ENCODE results near the gene GPC5. TPM values are rescaled to one million over a fixed set of nuclear protein-coding genes. Genes with fewer than 3 reads are reported as not detected.

GPC5 gene
- total and polyA plus RNA-seq, 2 of the 8 experiments (the other 6 are each of a cell fraction or from before 2014, with no cell fraction given): 0.20 to 0.39 TPM

DNA sequence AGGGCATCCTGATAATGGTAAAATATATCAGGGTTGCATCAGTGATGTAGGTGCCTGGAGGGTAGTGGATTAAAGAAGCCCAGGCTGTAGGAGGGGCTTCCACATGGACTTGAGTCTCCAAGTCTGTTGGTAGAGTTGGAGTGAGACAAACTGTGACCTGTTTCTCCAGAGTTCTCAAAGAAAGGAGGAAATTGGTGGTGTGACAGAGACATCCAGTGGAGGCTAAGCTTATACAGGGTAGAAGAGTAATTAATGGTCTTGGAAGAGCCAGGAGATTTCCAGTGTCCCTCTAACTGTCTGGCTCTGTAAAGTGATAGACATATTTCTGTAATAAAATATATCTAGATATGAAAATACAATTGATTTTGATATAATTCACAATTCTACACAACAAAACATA, 61.1 kb downstream of the GPC5 start:
- no peak for TF ChIP-seq RFX5 (IDR thresholded peaks at IDR 0.05; ENCODE audit: borderline replicate concordance, low read depth, low read length)
- peak in 1 of 2 experiments; percentile 22; a peak in 2 of 4 replicates for TF ChIP-seq RAD21 (IDR thresholded peaks at IDR 0.05 in 1 of 2, conservative IDR thresholded peaks at IDR 0.05 in 1 of 2; ENCODE audit: low read depth in 2 of 2, low read length in 2 of 2)
- POLR2A ChIA-PET (ENCODE audit: partially characterized antibody): no interaction called here

More for the DNA sequence above, 61.1 kb downstream of the GPC5 start:
- Histone ChIP-seq H3K4me2 (ENCODE audit: insufficient read depth in 1 of 2, low read depth in 2 of 2, low read length in 2 of 2) (no peak overlapping the region), H2BK20ac (ENCODE audit: low read length) (no peak overlapping the region), H3K27ac (ENCODE audit: low read depth, low read length) (no peak overlapping the region), H3K56ac (replicated peaks; ENCODE audit: insufficient read length, low read depth, low read length) (no peak overlapping the region), H3K4ac (replicated peaks; ENCODE audit: insufficient read length, low read depth, low read length) (no peak overlapping the region), H3K18ac (ENCODE audit: extremely low read depth, low read length) (no peak overlapping the region), H3K23me2 (ENCODE audit: low read depth, low read length) (no peaks in the 10 kb centered on the region), H3K79me2 (ENCODE audit: control insufficient read depth in 1 of 2, insufficient read depth in 2 of 2, low read length in 2 of 2) (no peaks in the 10 kb centered on the region), H3K4me3 (ENCODE audit: extremely low read depth in 1 of 4, insufficient read depth in 2 of 4, low read depth in 3 of 4, low read length in 4 of 4) (no peak overlapping the region), H3K36me3 (ENCODE audit: control insufficient read depth in 2 of 4, insufficient read depth in 4 of 4, low read length in 3 of 4) (no peaks in the 10 kb centered on the region), H2BK5ac (ENCODE audit: low read depth, low read length) (no peak overlapping the region), H4K5ac (ENCODE audit: insufficient read length, low read depth, low read length) (no peak overlapping the region), H3K9ac (replicated peaks in 1 of 4; ENCODE audit: extremely low read depth in 1 of 4, low read depth in 3 of 4, low read length in 3 of 4) (no peak overlapping the region), H2AK5ac (ENCODE audit: low read depth, low read length) (no peak overlapping the region), H3K23ac (ENCODE audit: insufficient read length) (no peak overlapping the region), H3K14ac (ENCODE audit: insufficient read length) (no peak overlapping the region), H4K8ac (ENCODE audit: extremely low read depth, insufficient read depth, low read length) (no peak overlapping the region), H3K9me3 (ENCODE audit: insufficient read depth in 2 of 2, low read depth in 1 of 2, low read length in 1 of 2) (no peaks in the 10 kb centered on the region), H3K79me1 (ENCODE audit: low read depth, low read length) (no peaks in the 10 kb centered on the region), H4K20me1 (replicated peaks in 1 of 2; ENCODE audit: control insufficient read depth in 1 of 2, insufficient read depth in 2 of 2, low read length in 2 of 2) (no peaks in the 10 kb centered on the region), H2AFZ (ENCODE audit: low read length) (no peak overlapping the region), H2BK12ac (ENCODE audit: low read depth, low read length) (no peak overlapping the region), H4K91ac (replicated peaks; ENCODE audit: insufficient read length, low read length) (no peak overlapping the region), H2BK15ac (ENCODE audit: low read length) (no peak overlapping the region), H3K27me3 (replicated peaks in 1 of 4; ENCODE audit: control insufficient read depth in 3 of 4, extremely low read depth in 1 of 4, insufficient read depth in 3 of 4, low read length in 3 of 4) (no peaks in the 10 kb centered on the region), H3K4me1 (replicated peaks in 1 of 4; ENCODE audit: control insufficient read depth in 3 of 4, insufficient read depth in 4 of 4, low read length in 3 of 4) (no peaks in the 10 kb centered on the region), H2BK120ac (replicated peaks; ENCODE audit: low read depth, low read length) (no peak overlapping the region)
- DNase-seq (ENCODE audit: low read depth in 1 of 2, low spot score in 2 of 2) (no peak), FAIRE-seq (no peak)
- CTCF ChIA-PET (ENCODE audit: partially characterized antibody): interaction anchor here (0.6 to 0.8 kb wide), 2 partner anchors 117 to 625 kb away, joined by 3 read pairs; no protein-coding TSS in a partner anchor

Data from H1 (cell line).